T follicular helper cell (primary cell): ENCODE data around the gene MINDY2.

Source experiments
- DNase-seq: peaks from one replicate; pipeline ENCODE4 v3.0.0-alpha.2; 2020; ENCODE audit warnings: low read depth
- total RNA-seq, 2 experiments: gene quantifications; one replicate each; lab custom pipeline; 2026; lab: John Stamatoyannopoulos, UW

The MINDY2 gene, protein sequence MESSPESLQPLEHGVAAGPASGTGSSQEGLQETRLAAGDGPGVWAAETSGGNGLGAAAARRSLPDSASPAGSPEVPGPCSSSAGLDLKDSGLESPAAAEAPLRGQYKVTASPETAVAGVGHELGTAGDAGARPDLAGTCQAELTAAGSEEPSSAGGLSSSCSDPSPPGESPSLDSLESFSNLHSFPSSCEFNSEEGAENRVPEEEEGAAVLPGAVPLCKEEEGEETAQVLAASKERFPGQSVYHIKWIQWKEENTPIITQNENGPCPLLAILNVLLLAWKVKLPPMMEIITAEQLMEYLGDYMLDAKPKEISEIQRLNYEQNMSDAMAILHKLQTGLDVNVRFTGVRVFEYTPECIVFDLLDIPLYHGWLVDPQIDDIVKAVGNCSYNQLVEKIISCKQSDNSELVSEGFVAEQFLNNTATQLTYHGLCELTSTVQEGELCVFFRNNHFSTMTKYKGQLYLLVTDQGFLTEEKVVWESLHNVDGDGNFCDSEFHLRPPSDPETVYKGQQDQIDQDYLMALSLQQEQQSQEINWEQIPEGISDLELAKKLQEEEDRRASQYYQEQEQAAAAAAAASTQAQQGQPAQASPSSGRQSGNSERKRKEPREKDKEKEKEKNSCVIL
- 13.4 to 48.8 reads per million in 2 experiments for total RNA-seq

DNA sequence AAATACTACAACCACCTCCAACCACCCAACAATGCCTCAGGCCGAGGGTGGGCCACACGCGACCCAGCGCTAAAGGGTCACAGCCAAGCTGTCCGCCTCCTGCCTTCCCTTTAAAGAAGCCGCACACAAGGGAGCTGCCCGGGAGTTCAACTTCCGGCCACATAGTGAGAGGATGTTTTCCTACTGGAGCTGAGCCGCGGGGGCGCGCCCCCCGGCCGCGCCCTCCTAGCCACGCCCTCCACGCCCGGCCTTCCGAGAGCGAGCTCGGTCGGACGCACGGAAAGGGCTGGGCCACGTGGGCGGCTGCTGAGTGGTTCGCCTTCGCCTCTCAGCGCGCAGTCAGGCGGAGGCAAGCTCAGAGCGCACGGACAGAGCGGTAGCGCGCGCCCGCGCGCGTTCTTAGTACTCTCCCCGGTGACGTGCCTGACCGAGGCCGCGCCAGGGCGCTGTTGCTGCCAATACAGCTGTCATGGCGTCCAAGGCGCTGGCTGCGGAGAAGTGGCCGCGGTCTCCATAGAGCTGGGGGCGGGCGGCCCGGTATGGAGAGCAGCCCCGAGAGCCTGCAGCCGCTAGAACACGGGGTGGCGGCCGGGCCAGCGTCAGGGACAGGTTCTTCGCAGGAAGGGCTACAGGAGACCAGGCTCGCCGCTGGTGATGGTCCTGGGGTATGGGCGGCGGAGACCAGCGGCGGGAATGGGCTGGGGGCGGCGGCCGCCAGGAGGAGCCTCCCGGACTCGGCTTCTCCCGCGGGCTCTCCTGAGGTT lies at the start of gene MINDY2:
MINDY2 (plus strand) TSS at position 446 of the 764 bp plus-strand sequence; CDS start at position 540, 94 bp downstream.
- peak; percentile 83 for DNase-seq

DNA sequence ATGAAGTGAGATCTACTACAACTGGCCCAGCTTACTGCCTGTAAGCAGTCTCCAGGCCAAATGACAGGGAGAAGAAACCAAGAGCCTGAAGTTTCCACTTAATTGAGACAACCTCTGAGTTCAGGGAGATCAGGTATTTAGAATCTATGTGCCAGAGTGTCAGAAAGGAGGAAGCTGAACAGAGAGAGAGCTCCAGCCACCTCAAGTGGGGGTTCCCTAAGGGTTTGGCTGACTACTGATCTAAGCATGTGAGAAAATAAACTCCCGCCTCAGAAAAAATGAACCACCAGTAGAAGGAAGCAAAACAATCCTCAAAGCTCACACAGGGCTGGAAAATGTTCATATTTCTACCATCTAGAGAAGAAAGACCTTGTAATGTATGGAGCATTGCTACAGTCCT lies 46.6 kb upstream of the MINDY2 start:
- DNase-seq, result no peak

DNA sequence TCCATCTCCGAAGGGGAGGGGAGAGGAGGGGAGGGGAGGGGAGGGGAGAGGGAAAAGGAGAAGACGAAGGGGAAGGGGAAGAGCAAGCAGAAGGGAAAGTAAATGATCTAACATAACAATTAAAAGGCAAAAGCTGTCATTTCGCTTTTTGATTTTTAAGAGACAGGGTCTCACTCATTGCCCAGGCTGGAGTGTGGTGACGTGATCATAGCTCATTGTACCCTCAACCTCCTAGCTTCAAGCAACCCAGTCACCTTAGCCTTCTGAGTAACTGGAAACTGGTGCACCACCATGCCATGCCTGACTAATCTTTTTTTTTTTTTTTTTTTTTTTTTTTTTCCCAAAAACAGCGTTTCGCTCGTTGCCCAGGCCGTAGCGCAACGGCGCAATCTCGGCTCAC lies 44.2 kb upstream of the MINDY2 start:
- DNase-seq, result no peak

DNA sequence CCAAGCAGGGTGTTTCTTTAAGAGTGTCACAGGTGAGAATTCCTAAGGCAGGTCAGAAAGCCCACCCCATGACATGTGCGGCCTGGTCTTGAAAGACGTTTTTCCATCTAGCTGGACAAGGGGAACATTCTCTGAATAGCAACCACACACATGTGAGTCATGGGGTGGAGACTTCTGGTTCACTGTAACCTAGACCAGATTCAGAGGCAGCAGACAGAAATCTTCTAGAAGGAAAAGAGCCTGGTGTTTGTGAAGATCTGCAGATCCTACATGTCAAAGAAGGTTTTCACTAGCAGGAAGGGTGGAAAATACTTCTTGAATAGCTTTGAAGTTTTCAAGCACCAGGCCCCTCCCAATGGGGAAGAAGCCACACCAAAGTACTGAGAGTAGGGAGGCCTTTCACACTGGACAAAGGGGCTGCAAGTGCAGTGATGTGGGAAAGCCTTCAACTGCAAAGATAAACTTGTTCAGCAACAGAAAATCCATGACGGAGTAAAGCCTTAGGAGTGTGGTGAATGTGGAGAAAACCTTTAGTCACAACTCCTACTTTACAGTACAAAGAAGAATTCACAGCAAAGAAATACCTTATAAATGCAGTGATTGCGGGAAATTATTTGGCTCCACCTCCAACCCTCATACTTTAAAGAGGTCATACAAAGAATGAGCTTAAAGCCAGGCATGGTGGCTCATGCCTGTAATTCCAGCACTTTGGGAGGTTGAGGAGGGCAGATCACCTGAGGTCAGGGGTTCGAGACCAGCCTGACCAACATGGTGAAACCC lies 39.2 kb upstream of the MINDY2 start:
- no peak for DNase-seq

DNA sequence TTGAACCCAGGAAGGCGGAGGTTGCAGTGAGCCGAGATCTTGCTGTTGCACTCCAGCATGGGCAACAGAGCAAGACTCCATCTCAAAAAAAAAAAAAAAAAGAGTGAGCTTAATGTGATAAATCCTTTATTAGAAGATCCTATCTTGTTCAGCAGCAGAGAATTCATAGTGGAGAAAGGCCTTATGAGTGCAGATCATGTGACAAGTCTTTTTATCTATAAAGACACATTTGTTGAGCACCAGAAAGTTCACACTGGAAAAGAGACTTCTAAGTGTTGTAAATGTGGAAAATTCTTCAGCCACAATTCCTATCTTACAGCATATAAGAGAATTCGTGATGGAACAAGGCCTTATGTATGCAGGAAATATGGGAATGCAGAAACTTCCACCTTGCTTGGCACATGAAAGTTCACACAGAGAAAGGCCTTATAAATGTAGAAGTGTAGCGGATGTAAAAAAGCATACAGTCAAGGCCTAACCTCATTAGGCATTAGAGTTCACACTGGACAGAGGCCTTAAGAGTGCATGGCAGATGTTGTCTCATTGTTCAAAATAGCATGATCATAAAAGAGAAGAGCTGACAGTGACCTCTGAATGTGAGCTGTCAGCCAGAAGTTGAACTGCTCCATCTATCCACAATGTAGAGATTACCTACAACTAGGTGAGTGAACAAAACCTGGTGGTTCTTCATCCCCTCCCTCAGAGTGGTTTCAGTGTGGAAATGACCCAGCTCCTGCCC lies 38.3 kb upstream of the MINDY2 start:
- DNase-seq, result no peak

DNA sequence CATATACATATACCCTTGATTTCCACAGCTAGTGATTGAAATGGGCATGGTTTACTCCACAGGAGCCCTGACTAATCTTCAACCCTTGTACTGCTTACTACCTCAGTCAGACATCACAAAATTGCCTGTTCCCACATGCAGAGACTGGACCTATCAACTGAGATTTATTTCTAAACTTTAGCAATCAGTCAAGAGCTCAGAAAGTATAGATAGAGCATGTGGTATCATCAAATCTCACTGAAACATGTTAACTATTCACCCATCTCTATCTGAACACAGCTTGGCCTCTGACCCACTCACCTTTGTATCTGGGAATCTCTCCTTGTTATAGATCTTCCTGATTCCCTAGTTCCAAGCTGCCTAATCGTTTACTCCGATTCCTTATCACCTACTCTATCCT lies 36.2 kb upstream of the MINDY2 start:
- no peak for DNase-seq

DNA sequence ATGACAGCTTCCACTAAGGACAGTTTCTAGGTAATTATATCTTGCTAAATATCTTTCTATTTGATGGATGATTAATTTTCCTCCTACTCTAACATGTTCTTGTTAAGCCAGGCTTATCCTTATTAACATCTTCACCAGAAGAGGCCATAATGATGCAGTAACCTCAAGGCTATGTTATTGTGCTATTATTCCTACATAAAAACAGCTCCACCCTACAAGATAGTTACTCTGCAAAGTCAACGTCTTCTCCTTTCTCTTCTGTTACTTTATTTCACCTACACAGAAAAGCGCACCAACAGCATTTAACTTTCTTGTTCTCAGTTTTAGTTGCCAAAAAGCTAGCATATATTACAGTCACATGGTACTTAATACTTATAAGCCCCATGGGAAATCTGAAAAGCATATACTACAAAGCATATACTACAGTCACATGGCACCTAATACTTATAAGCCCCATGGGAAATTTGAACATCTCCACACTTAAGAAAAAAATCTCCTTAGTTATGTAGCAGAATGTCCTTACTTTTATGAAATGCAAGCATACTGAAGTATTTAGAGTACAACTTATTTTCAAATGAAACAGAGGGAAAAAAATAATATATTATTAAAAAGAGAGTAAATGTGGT lies 35.0 kb upstream of the MINDY2 start:
- DNase-seq, result no peak

DNA sequence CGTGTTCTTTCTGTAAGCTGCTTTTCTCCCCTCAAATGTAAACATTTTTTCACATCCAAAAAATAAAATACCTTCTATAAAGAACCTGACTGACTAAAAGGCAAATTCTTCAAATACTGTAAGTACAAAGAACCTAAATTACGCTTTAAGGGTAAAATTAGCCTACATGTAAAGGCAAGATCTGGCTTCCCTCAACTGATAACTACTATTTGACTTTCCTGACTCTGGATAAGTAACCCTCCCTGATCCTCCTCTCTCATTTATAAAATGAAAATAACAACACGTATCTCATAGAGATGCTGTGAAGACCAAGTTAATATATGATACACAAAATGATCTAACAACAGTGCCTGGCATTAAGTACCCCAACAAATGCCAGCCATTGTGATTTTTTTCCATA lies 33.8 kb upstream of the MINDY2 start:
- no peak for DNase-seq

DNA sequence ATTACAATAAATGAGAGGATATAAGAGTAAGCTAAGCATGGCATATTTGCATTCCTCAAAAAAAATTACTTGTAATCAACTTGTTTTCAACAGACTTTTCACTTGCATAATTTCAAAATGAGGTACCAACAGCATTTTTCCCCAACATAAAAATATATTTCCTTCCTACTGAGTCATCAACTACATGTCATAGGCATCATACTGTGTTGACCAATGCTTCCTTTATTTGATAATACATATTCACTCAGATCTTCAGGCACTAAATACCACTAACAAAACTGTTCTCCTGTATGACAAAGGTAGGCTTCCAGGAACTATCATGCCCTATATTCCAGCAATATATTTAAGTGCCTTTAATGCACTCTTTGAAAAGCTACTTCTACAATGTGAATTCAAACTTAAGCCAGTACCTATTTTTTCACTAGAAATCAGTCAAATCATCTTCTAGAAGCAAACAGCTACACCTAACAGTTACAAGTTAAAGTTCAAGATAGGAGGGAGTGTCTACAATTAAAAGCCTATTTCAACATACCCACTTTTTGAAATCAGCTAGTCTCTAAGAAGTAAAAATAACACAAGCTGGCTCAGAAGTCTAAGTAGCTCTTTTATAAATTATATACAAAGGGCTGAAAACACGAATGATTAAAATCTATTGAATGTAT lies 32.9 kb upstream of the MINDY2 start:
- DNase-seq, result no peak

DNA sequence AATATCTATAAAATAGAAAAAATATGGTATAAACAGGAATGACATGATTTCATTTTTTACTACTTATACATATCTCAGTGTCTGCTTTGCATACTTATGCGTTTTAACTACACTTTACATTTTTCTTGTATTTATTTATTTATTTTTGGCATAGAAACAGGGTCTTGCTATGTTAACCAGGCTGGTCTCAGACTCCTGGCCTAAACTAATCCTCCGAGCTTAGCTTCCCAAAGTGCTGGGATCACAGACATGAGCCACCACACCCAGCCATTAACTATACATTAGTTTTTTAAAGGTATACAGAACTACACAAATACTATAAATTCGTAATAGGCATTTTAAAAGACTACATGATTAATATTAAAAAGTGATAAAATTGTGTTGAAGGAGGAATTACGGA lies 30.7 kb upstream of the MINDY2 start:
- no peak for DNase-seq

DNA sequence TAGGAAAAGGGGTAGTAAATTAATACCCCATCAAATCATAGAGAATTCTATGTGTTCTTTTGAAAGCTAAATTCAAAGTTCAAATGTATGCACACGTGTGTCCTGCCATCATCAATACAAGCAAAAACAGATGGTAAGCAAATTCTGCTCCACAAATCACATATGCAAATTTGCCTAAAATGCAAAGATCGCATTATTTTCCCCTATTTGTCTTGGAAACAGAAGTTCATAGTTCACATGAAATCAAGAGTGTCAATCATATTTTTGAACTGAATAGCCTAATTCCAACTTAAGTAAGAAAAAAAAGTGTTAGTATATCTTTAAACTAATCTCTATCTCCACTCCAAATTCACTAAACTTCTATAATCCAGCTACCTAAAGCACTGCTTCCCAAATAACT lies 30.1 kb upstream of the MINDY2 start:
- no peak for DNase-seq

DNA sequence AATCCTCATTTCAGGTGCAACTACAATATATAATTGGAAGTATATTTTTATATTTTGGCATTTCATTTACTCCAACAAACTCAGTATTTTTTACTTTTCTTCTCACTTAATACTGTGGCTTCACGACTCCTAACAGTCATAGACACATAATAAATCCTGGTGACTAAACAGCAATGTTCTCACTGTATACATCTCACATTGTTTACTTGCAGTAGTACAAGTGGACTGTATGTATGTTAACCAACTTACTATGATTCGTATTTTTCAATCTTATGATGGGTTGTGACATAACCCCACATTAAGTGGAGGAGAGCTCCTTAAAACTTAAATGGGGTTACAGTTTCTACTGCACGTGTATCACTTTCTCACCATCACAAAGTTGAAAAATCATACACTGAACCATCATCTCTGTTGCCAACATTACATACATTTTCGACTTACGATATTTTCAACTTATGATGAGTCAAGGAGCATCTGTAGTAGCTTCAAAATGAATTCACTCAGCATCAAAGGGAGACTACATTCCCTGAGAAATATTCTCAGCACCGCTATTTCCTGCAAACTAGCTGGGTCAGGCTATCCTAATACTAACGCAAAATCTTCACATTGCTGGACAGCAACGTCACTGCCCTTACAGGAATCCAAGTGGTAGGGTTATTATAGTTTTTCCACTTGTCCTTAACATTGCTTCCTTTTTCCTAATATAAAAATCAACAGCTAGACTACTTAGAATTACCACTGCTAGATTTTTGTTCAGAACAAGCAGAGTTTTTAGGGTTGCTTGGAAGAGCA lies 28.9 kb upstream of the MINDY2 start:
- DNase-seq, result no peak

DNA sequence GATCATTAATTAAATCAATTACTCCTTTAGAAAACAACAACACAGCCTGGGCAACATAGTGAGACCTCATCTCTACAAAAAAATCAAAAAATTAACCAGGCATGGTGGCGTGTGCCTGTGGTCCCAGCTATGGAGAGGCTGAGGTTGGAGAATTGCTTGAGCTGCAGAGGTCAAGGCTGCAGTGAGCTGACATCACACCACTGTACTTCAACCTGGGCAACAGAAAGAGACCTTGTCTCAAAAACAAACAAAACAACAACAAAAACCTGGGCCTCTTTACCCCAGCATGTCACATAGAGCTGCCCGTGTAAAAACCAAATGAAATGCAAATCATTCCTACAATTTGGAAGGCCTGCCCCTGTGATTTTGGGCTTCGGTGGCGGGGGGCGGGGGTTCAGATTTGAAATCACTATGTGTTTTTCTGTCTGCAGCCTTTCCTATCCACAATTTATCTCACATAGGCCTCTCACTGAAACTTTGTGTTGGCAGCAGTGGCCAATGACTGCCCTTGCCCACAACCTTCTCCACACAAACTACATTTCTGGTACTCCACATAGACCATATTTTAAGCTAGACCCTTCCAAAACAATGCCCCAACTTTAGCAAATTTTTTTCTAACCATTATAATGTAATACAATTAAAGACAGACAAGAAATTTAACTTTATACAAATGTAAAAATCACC lies 28.1 kb upstream of the MINDY2 start:
- no peak for DNase-seq

DNA sequence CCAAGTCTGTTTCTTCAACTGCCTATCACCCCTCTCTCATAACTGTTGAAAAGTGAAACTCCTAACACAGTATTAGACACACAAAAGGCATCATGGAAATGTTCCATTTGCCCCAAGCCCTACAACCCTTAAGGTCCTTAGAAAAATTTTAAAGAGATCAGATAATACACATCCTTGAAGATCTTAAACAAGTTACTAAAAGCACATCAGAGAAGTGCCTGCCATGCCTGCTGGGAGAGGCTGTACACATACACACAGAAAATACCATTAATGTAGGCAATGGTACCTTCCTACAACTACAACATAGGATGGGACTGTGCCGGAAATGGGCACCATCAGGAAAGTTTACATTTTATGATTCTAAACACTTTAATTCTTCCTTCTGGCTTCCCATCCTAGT lies 24.9 kb upstream of the MINDY2 start:
- DNase-seq, result no peak

DNA sequence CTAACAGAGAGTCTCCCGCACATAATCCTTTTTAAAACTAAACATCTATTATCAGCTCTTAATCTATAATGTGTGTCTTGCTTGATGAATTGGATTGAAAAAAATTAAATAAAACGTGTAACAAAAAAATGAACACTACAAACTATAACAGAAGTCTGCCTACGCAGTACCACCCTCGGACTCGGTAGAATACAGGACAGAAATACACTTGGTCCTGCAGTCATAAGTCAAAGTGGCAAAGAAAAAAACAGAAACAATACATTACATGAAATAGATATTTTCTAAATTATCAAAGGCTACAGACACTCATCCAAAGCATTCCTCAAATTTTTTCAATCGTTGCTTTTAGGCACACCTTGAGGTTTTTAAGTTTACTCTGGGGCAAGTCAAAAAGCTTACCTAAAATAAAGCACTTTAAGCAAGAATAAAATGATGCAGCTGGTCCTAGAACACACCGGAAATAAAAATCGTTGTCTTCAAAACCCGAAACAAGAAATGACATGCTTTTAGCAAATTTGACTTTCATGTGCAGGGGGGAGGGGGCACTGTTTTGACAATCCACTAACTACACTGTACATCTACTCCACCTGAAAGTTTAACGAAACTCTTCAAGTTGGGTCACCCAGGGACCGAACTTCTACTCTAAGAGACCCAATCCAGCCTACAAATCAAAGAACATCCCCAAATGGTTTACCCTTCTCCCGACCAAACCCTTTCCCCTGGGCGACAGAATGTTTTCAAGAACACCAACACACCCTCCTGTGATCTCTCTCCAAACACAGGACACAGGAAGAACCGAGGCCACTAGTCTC lies 22.9 kb upstream of the MINDY2 start:
- peak; percentile 9 for DNase-seq

DNA sequence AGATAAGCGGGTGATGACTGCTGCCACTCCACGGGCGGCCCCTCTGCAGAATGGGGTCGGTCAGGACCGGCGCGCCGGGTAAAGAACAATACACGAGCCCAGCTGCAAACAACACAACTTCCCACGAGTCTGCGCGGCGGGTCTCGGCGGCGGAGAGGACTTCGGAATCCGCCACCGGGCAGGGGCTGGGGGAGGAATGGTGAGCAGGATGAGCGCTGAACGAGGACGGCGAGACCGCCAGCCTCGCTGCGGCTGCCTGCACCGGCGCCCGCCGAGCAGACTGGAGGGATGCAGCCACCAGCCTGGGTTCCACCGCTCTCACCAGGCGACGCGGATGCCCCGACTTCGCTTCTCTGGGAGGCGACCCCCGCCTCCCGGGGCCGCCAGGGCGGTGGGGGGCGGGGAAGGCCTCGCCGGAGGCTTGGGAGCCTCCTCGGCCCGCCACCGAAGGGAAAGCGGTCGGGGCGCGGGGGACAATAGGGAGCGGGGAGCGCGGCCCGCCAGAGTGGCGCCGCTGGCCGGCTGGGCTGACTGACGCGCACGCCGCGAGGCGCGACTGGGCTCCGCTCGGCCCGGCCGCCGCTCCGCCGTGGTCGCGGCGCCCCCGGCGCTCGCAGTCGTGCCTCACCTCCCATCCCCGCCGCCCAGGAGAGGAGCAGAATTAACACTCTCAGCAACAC lies 22.1 kb upstream of the MINDY2 start:
- DNase-seq, result peak; percentile 21
